ENCODE results near the gene PPP1R9B. TPM values are rescaled to one million over a fixed set of nuclear protein-coding genes. Genes with fewer than 3 reads are reported as not detected.
A peak's percentile ranks its signal among the peaks of the same experiment; 100 is the strongest.

The PPP1R9B gene
- total RNA-seq, 4 donors from 2014 or later, result 23.3 to 38.1 (median 30.8) TPM

DNA sequence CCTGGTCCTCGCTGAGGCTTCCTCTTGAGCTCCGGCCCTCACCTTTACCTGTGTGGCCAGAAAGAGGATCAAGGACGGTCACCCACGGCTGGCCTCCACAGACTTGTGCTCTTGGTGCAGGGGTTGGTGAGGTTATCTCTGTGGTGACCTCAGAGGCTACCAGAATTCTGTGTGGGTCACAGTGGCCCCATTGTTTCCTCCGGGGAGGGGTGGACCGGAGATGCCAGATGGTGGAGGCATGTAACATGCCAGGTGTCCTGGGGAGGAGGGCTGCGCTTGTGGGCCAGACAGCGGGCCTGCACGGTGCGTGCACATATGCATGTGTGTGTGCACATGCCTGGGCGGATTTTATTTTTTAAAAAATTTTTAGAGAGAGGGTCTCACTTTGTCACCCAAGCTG, 21.7 kb upstream of the PPP1R9B start:
- TF ChIP-seq, protein P1, sequence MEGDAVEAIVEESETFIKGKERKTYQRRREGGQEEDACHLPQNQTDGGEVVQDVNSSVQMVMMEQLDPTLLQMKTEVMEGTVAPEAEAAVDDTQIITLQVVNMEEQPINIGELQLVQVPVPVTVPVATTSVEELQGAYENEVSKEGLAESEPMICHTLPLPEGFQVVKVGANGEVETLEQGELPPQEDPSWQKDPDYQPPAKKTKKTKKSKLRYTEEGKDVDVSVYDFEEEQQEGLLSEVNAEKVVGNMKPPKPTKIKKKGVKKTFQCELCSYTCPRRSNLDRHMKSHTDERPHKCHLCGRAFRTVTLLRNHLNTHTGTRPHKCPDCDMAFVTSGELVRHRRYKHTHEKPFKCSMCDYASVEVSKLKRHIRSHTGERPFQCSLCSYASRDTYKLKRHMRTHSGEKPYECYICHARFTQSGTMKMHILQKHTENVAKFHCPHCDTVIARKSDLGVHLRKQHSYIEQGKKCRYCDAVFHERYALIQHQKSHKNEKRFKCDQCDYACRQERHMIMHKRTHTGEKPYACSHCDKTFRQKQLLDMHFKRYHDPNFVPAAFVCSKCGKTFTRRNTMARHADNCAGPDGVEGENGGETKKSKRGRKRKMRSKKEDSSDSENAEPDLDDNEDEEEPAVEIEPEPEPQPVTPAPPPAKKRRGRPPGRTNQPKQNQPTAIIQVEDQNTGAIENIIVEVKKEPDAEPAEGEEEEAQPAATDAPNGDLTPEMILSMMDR (IDR thresholded peaks at IDR 0.05), result no peak
- TF ChIP-seq POLR2A (IDR thresholded peaks at IDR 0.05), result no peak
- no peak for TF ChIP-seq EP300 (IDR thresholded peaks at IDR 0.05)
- TF ChIP-seq POLR2AphosphoS5 (IDR thresholded peaks at IDR 0.05), result no peak
- Histone ChIP-seq H3K4me3 (no peak overlapping the region), H3K4me1 (peaks cover 0 to 81% (median 38%) of the 10 kb centered on the region in 3 donors), H3K27me3 (no peaks in the 10 kb centered on the region), H3K36me3 (peaks cover 0 to 31% of the 10 kb centered on the region in 2 donors), H3K27ac (peak overlapping the region in 2 of 4 donors; percentile 86 to 87), H3K9me3 (no peaks in the 10 kb centered on the region)
- 83% methylated on average over 1 of the region's 11 CpGs; no CpG with 5 or more reads in 1 of the 2 donors for WGBS, 2 donors (ENCODE audit: low coverage in 1 of 2)
- no peak for ATAC-seq

DNA sequence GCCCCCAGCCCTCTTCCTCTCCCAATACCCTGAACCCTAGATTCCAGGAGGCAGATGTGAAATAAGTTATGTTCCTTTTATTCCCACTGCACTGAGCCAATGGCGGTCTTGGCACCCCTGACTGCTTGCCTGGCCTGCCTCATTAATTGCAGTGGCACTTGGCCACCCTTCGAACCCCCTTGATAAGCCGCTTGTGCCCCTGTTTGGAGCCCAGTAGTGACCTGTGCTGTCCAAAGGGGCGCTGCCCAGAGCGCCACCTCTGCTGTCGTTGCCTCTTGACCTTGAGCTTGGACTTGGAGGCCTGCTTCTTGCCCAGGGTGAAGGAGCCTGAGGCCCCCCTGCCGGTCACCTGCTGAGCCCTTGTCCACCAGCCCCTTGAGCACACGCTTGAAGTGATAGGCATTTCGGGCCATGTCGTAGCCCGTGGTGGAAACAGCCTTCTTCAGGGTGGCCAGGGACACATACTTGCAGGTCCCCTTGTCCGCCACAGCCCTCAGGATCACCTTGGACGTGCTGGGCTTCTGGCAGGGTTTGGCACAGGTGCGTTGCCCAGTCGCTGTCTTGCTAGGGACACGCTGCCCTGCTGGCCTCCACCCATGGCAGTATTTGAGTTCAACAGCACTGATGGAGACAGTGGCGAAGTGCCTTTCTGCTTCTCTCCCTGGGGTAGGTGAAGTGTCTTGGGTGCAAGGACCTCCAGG, 21.0 kb upstream of the PPP1R9B start:
- H3K36me3 ChIP-seq, result peaks cover 0 to 31% of the 10 kb centered on the region in 2 donors
- H3K4me3 ChIP-seq, result no peak overlapping the region
- peak overlapping the region in 2 of 4 donors; percentile 86 to 87 for H3K27ac ChIP-seq
- no peaks in the 10 kb centered on the region for H3K9me3 ChIP-seq
- no peak for ATAC-seq
- H3K27me3 ChIP-seq, result no peaks in the 10 kb centered on the region
- TF ChIP-seq EP300 (IDR thresholded peaks at IDR 0.05), result no peak
- TF ChIP-seq POLR2AphosphoS5 (IDR thresholded peaks at IDR 0.05), result no peak
- TF ChIP-seq POLR2A (IDR thresholded peaks at IDR 0.05), result no peak
- TF ChIP-seq, protein P1 (IDR thresholded peaks at IDR 0.05), result no peak
- 83 to 100% methylated on average over 1 of the region's 17 CpGs for WGBS, 2 donors (ENCODE audit: low coverage in 1 of 2)
- peaks cover 0 to 79% (median 36%) of the 10 kb centered on the region in 3 donors for H3K4me1 ChIP-seq

DNA sequence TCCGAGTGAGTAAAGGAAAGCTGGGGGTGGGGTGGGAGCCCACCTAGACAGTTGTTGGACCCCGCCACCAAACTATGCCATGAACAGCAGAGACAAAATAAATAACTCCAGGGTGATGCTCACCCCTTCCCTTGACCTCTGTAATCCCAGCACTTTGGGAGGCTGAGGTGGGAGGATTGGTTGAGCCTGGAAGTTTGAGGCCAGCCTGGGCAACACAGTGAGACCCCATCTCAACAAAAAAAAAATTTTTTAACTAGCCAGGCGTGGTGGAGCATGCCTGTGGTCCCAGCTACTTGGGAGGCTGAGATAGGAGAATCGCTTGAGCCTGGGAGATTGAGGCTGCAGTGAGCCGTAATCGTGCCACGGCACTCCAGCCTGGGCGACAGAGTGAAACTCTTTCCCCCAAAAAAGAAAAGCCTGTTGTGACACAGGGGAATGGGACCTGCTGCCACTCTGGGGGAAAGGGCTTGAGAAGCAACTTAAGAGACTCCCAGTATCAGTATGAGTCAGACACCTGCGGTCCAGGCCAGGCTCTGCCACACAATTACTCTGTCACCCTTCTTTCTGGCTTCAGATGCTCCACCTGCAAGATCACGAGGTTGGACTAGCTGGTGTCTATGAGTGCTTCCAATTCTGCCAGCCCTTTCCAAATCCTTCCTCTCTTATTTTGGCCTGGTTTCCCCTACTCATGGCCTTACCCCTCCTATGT, 20.3 kb upstream of the PPP1R9B start:
- peaks cover 0 to 79% (median 30%) of the 10 kb centered on the region in 3 donors for H3K4me1 ChIP-seq
- peak overlapping the region in 2 of 4 donors; percentile 87 to 90 for H3K27ac ChIP-seq
- peaks cover 0 to 31% of the 10 kb centered on the region in 2 donors for H3K36me3 ChIP-seq
- no peaks in the 10 kb centered on the region for H3K9me3 ChIP-seq
- TF ChIP-seq, protein P1 (IDR thresholded peaks at IDR 0.05), result no peak
- TF ChIP-seq POLR2AphosphoS5 (IDR thresholded peaks at IDR 0.05), result no peak
- no peak for ATAC-seq
- H3K27me3 ChIP-seq, result no peaks in the 10 kb centered on the region
- 74 to 75% methylated on average over 4 of the region's 10 CpGs for WGBS, 2 donors (ENCODE audit: low coverage in 1 of 2)
- H3K4me3 ChIP-seq, result no peak overlapping the region

DNA sequence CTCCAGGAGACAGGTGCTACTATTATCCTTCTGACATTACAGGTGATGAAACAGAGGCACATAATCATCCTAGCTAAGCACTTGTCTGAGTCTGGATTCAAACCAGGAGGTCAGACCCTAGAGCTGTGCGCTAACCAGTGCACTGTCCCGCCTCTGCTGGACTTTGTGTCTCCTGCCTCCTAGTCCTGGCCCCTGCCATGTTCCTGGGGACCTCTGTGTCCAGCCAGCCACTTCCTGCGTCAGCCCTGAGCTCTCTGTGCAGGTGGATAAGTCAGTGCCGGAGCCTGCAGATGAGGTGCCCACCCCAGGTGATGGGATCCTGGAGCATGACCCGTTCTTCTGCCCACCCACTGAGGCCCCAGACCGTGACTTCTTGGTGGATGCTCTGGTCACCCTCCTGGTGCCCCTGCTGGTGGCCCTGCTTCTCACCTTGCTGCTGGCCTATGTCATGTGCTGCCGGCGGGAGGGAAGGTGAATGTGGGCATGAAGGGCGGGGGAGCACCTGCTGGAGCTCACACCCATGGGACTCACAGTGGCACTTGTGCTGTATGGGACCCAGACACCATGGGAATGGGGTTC, 19.5 kb upstream of the PPP1R9B start:
- H3K4me1 ChIP-seq, result peaks cover 0 to 79% (median 31%) of the 10 kb centered on the region in 3 donors

More for the DNA sequence above, 19.5 kb upstream of the PPP1R9B start:
- TF ChIP-seq EP300 (IDR thresholded peaks at IDR 0.05), result no peak
- TF ChIP-seq POLR2AphosphoS5 (IDR thresholded peaks at IDR 0.05), result no peak
- TF ChIP-seq, protein P1 (IDR thresholded peaks at IDR 0.05), result no peak
- no peak for TF ChIP-seq POLR2A (IDR thresholded peaks at IDR 0.05)
- Histone ChIP-seq H3K4me3 (no peak overlapping the region), H3K36me3 (peaks cover 0 to 27% of the 10 kb centered on the region in 2 donors), H3K27me3 (no peaks in the 10 kb centered on the region), H3K27ac (peak overlapping the region in 3 of 4 donors; percentile 31 to 90 (median 55)), H3K9me3 (no peaks in the 10 kb centered on the region)
- ATAC-seq, result no peak
- WGBS, 2 donors (ENCODE audit: low coverage in 1 of 2), result 89% methylated on average over 3 of the region's 9 CpGs; no CpG with 5 or more reads in 1 of the 2 donors
